Lower lobe of right lung (tissue), 2 donors: ENCODE data around the gene ZNF827. TPM values are rescaled to one million over a fixed set of nuclear protein-coding genes. Genes with fewer than 3 reads are reported as not detected.

Source experiments
- ATAC-seq, 2 donors: fragments of 200-7000 bp; cut with Tn5 transposase; one replicate each; pipeline ENCODE4 v1.9.1; 2020 to 2022; ENCODE audit warnings: mild to moderate bottlenecking in 2 of 2, moderate library complexity in 2 of 2
- DNase-seq: peaks from one replicate; pipeline ENCODE4 v3.0.0-alpha.2; 2020
- H3K27ac ChIP-seq: fragments of 200-600 bp; one replicate; pipeline ENCODE4 v1.8.0; 2022
- H3K27me3 ChIP-seq: fragments of 200-600 bp; one replicate; pipeline ENCODE4 v1.8.0; 2022; ENCODE audit warnings: low read depth
- H3K36me3 ChIP-seq: fragments of 200-600 bp; one replicate; pipeline ENCODE4 v1.8.0; 2022; ENCODE audit warnings: mild to moderate bottlenecking
- H3K4me1 ChIP-seq: fragments of 200-600 bp; one replicate; pipeline ENCODE4 v1.8.0; 2022
- H3K4me3 ChIP-seq: fragments of 200-600 bp; one replicate; pipeline ENCODE4 v1.8.0; 2022; ENCODE audit warnings: mild to moderate bottlenecking
- H3K9me3 ChIP-seq: fragments of 200-600 bp; one replicate; pipeline ENCODE4 v1.8.0; 2022
- intact Hi-C: fragments of 100-400 bp; cut with DNase I; formaldehyde crosslinking; loops from one replicate; pipeline ENCODE4 v1.11.0; 2022
- total RNA-seq: library from RNA; stranded (reverse); fragmentation: NEBNext Ultra II Directional; extraction: Animal tissue kit (Norgen Biotek cat#: 25700); gene quantifications from one replicate; pipeline ENCODE4 v1.2.1, GENCODE V29; 2021
- TF ChIP-seq, protein P1 (sequence below): fragments of 200-600 bp; IDR thresholded peaks from one replicate; pipeline ENCODE4 v1.8.0; 2022; ENCODE audit warnings: antibody characterized with exemption, mild to moderate bottlenecking
- donor health status: DM: no; HTN: yes; CAD: no; lungs with severe emphysema.

ZNF827 gene
- total RNA-seq, 1 donor from 2014 or later: 11.3 TPM

DNA sequence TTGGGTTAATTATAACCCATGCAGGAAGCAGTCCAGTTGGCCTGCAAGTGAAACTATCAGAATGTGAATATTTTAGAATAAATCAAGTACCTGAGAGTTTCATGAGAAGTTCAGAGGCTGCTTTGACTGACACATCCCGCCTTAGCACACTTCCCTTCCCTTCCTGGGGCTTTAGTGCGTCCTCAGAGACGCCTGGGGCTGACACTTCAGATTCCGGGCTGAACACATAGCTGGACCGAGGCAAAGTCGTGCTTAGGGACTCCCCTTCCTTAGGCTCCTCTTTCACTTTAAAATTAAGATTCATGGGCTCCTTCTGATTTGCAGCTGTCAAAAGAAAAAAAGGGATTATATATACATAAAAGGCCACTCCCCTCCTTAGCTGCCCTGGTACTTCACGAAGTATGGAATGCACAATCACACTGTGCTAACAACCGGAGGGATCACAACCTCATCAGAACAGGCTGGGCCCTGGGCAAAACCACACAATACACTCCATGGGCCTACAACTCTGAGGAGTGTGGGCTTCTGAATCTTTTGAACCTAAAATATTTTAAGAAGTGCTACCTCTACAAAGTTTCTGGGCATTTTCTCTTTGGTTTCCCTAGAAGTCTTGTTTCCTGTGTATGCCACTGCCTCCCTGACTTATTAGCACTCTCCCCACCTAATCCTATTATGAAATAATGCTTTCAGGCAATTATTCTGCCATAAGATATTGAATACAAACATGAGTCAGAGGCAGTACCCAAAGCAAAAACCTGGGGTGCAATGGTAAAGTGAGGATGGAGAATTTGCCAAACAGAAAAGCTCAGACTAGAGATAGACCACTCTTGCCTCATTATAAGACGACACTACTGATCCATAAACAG, 68.2 kb downstream of the ZNF827 start:
- Histone ChIP-seq H3K4me1 (no peaks in the 10 kb centered on the region), H3K27me3 (no peaks in the 10 kb centered on the region), H3K9me3 (no peaks in the 10 kb centered on the region), H3K36me3 (no peaks in the 10 kb centered on the region), H3K27ac (peak overlapping the region; percentile 59), H3K4me3 (peak overlapping the region; percentile 10)
- ATAC-seq: peak; percentile 90
- no peak for DNase-seq
- intact Hi-C loops: no loop called here
- TF ChIP-seq, protein P1, sequence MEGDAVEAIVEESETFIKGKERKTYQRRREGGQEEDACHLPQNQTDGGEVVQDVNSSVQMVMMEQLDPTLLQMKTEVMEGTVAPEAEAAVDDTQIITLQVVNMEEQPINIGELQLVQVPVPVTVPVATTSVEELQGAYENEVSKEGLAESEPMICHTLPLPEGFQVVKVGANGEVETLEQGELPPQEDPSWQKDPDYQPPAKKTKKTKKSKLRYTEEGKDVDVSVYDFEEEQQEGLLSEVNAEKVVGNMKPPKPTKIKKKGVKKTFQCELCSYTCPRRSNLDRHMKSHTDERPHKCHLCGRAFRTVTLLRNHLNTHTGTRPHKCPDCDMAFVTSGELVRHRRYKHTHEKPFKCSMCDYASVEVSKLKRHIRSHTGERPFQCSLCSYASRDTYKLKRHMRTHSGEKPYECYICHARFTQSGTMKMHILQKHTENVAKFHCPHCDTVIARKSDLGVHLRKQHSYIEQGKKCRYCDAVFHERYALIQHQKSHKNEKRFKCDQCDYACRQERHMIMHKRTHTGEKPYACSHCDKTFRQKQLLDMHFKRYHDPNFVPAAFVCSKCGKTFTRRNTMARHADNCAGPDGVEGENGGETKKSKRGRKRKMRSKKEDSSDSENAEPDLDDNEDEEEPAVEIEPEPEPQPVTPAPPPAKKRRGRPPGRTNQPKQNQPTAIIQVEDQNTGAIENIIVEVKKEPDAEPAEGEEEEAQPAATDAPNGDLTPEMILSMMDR: no peak

DNA sequence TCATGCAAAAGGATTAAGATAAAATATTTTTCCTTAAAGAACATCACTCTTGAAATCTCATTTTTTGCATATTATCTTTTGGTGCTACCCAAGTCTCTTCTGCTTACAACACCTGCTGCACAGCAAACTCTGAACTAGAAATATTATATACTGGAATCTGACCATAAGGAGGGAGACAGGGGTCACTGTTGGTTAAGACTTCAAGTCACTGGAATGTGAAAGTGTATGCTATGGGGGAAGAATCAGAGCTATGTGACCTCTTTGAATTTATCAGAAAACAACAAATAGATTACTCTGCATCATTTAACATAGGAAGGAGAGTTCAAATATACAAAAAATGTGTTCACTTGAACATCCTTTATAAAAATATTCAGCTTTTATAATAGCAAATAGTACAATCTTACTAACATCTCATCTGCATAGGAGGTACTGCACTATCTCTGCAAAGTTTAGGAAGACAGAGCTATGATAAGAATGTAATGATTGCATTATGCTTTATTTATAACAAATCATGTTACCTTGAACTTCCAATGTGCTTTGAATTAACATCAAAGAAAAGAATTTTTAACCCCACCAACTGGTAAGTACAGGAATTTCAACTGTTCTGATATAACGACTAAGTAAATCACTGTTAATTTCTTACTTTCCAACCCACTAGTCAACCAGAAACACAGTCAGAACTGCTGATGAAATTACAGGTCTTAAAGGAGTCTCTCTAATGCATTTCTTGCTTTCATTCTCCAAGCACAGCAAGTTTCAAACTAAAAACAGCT, 69.8 kb downstream of the ZNF827 start:
- intact Hi-C loops: no loop called here
- TF ChIP-seq, protein P1: no peak
- H3K27me3 ChIP-seq: no peaks in the 10 kb centered on the region
- no peaks in the 10 kb centered on the region for H3K36me3 ChIP-seq
- H3K27ac ChIP-seq: no peak overlapping the region
- no peak for ATAC-seq
- no peak overlapping the region for H3K4me3 ChIP-seq
- H3K9me3 ChIP-seq: no peaks in the 10 kb centered on the region
- H3K4me1 ChIP-seq: no peaks in the 10 kb centered on the region
- no peak for DNase-seq

DNA sequence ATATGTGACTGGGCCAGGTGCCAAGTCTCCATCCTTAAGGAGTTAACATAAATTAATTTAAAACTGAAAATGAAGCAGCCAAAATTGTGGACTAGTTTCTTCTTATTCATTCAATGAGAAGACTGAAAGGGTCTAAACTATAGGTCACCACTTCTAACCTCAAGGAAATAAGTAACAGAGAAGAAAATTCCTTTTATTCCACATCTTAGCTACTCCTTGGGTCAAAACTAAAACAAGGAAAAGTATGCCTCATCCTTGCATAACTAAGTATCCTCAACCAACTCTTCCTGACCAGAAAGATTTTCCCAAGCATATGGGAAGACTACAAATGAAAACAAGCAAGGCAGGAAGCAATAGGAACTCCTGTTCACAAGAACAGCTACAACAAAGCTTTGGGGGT, 71.2 kb downstream of the ZNF827 start:
- TF ChIP-seq, protein P1: no peak
- Histone ChIP-seq H3K27ac (no peak overlapping the region), H3K36me3 (no peaks in the 10 kb centered on the region), H3K4me3 (no peak overlapping the region), H3K9me3 (no peaks in the 10 kb centered on the region), H3K27me3 (no peaks in the 10 kb centered on the region), H3K4me1 (no peaks in the 10 kb centered on the region)
- intact Hi-C loops: no loop called here
- ATAC-seq (no peak), DNase-seq (no peak)

DNA sequence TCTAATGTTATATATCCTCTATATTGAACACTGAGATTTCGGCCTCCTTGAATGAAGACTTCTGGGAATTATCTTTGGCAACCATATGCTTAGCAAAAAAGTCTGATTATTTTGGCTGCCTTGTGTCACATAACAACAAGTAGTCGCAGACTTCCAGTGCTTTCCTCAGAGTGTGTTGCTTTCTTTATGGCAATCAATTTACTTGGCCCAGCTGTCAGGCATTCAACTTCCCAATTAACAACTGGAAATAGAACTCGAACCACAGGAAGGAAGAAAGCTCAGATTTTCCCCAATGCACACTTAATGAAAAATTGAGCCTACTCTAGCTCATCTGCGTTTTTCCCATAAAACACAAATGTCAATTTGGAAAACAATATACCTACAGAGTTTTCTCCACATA, 71.6 kb downstream of the ZNF827 start:
- TF ChIP-seq, protein P1: no peak
- no peaks in the 10 kb centered on the region for H3K27me3 ChIP-seq
- DNase-seq (no peak), ATAC-seq (no peak)
- H3K36me3 ChIP-seq: no peaks in the 10 kb centered on the region
- intact Hi-C loops: no loop called here
- H3K4me3 ChIP-seq: no peak overlapping the region
- peaks cover 2% of the 10 kb centered on the region for H3K4me1 ChIP-seq
- H3K27ac ChIP-seq: no peak overlapping the region
- no peaks in the 10 kb centered on the region for H3K9me3 ChIP-seq

DNA sequence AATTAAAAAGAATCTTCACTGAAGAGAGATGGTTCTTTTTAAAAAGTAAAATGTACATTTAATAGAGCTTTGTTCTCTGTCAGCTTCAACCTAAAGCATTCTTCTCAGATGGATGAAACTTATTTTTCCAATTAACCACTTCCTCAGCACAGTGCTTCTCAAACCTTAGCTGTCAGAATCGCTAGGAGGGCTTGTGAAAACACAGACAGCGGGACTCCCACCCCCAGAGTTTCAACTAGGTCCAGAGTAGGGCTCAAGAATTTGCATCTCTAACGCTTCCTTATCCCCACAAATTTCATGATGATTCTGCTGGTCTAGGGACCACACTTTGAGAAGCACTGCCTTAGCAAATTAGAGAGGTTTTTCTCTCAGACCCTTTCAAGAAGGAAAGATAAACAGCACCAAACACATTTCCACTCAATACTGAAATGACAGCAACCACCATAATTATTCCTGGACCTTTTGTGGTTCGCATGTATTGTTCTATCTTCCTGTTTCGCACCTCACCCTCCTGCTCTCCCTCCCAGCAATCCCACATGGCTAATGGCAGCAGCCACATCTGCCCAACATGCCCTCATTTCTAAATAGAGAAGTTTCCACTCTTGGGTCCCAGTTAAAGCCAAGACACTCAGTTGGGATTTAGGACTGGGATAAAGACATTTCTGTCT, 73.2 kb downstream of the ZNF827 start:
- TF ChIP-seq, protein P1: no peak
- no peaks in the 10 kb centered on the region for H3K9me3 ChIP-seq
- no peak for ATAC-seq

More for the DNA sequence above, 73.2 kb downstream of the ZNF827 start:
- Histone ChIP-seq H3K4me1 (peaks cover 9% of the 10 kb centered on the region), H3K36me3 (no peaks in the 10 kb centered on the region), H3K27me3 (no peaks in the 10 kb centered on the region), H3K4me3 (no peak overlapping the region), H3K27ac (no peak overlapping the region)
- DNase-seq: no peak
- intact Hi-C loops: no loop called here
